ENCODE results near the gene PFN1. TPM values are rescaled to one million over a fixed set of nuclear protein-coding genes. Genes with fewer than 3 reads are reported as not detected.

The PFN1 gene
- total RNA-seq, 1 donor from 2014 or later = 298 TPM

DNA sequence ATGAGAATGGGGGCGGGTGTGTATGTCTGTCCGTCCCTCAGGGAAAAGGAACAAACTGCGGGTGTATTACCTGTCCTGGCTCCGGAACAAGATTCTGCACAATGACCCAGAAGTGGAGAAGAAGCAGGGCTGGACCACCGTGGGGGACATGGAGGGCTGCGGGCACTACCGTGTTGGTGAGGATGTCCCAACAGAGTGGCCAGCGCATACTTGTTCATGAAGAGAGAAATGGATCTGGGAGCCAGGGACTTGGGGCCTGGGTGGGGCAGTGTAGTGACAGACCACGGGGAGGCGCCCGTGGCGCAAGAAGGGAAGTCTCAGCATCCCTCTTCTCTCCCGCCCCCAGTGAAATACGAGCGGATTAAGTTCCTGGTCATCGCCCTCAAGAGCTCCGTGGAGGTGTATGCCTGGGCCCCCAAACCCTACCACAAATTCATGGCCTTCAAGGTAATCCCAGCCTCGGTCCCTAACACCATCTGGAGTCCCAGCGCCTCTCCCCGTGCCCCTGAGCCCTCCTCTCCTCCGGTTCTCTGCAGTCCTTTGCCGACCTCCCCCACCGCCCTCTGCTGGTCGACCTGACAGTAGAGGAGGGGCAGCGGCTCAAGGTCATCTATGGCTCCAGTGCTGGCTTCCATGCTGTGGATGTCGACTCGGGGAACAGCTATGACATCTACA lies 52.5 kb downstream of the PFN1 start:
- no peak for DNase-seq

Other genes with a start within 250 kb of the PFN1 start
- 33.5 and 64.0 TPM in 2 replicates for gene PELP1, start 244.4 kb downstream of the PFN1 start, total RNA-seq
- 6.6 and 9.6 TPM in 2 replicates for gene ARRB2, start 237.9 kb downstream of the PFN1 start, total RNA-seq
- 12.1 TPM in 2 replicates for gene MED11, start 217.1 kb downstream of the PFN1 start, total RNA-seq
- gene ZMYND15, start 208.7 kb downstream of the PFN1 start, total RNA-seq = 0.05 TPM in 1 of 2 replicates, not detected in the other
- 1.5 and 2.2 TPM in 2 replicates for gene CXCL16, start 208.6 kb downstream of the PFN1 start, total RNA-seq
- gene TM4SF5, start 176.6 kb downstream of the PFN1 start, total RNA-seq = not detected in 2 replicates
- 0.51 TPM in 1 of 2 replicates, not detected in the other for gene VMO1, start 162.2 kb downstream of the PFN1 start, total RNA-seq
- not detected in 2 replicates for gene GLTPD2, start 159.6 kb downstream of the PFN1 start, total RNA-seq
- gene PSMB6, start 152.4 kb downstream of the PFN1 start, total RNA-seq = 157 and 202 TPM in 2 replicates
- gene PLD2, start 141.4 kb downstream of the PFN1 start, total RNA-seq = 35.1 and 47.2 TPM in 2 replicates
- 44.9 and 58.2 TPM in 2 replicates for gene MINK1, start 115.2 kb downstream of the PFN1 start, total RNA-seq
- gene C17orf107, start 49.0 kb downstream of the PFN1 start, total RNA-seq = 0.68 and 1.1 TPM in 2 replicates
- 0.85 and 3.6 TPM in 2 replicates for gene CHRNE, start 45.4 kb downstream of the PFN1 start, total RNA-seq
- not detected in 2 replicates for gene GP1BA, start 16.3 kb downstream of the PFN1 start, total RNA-seq
- 59.2 and 67.8 TPM in 2 replicates for gene SLC25A11, start 8.5 kb downstream of the PFN1 start, total RNA-seq
- 13.6 and 23.7 TPM in 2 replicates for gene RNF167, start 8.3 kb downstream of the PFN1 start, total RNA-seq
- gene ENO3, start 2.6 kb upstream of the PFN1 start, total RNA-seq = 3.3 and 7.0 TPM in 2 replicates
- 57.5 and 64.1 TPM in 2 replicates for gene SPAG7, start 19.3 kb upstream of the PFN1 start, total RNA-seq
- gene CAMTA2, start 39.1 kb upstream of the PFN1 start, total RNA-seq = 4.9 and 11.4 TPM in 2 replicates
- 0.33 and 0.34 TPM in 2 replicates for gene INCA1, start 49.0 kb upstream of the PFN1 start, total RNA-seq
- 105 and 189 TPM in 2 replicates for gene KIF1C, start 49.4 kb upstream of the PFN1 start, total RNA-seq
- gene SLC52A1, start 86.9 kb upstream of the PFN1 start, total RNA-seq = 0.17 and 0.47 TPM in 2 replicates
- 1.9 and 2.0 TPM in 2 replicates for gene ZFP3, start 129.9 kb upstream of the PFN1 start, total RNA-seq
- gene ZNF232, start 163.3 kb upstream of the PFN1 start, total RNA-seq = 6.2 and 6.3 TPM in 2 replicates
- gene USP6, start 167.5 kb upstream of the PFN1 start, total RNA-seq = 0.05 TPM in 1 of 2 replicates, not detected in the other
- gene ZNF594, start 243.3 kb upstream of the PFN1 start, total RNA-seq = 3.4 and 4.8 TPM in 2 replicates

Data from dermis blood vessel endothelial cell (primary cell).